Gastroesophageal sphincter (tissue), 4 donors: ENCODE measurements around the gene UHMK1. TPM values are rescaled to one million over a fixed set of nuclear protein-coding genes. Genes with fewer than 3 reads are reported as not detected.
"Not testable (repeated sequence)": the region's sequence is repeated elsewhere in the genome, so short reads cannot be mapped to it uniquely, and the experiment has no call there.

ENCODE experiments used
- ATAC-seq: fragments of 150-250 bp; one replicate; pipeline ENCODE4 v1.9.1; 2016; ENCODE audit warnings: mild to moderate bottlenecking, moderate library complexity
- H3K27ac ChIP-seq, 4 donors: fragments of 200-600 bp; sonication (generic) in 3 of 4; 1 replicate in 3 of 4; 2 replicates in 1 of 4; pipeline ENCODE4 v1.5.1; 2016 to 2019
- H3K27me3 ChIP-seq: fragments of 200-600 bp; sonication (generic); one replicate; pipeline ENCODE4 v1.5.1; 2019
- H3K36me3 ChIP-seq, 2 donors: fragments of 200-600 bp; sonication (generic); one replicate each; pipeline ENCODE4 v1.5.1; 2019; ENCODE audit warnings: control low read depth in 1 of 2
- H3K4me1 ChIP-seq, 3 donors: fragments of 200-600 bp; sonication (generic); 1 replicate in 2 of 3; 2 replicates in 1 of 3; pipeline ENCODE4 v1.5.1; 2016 to 2019; ENCODE audit warnings: control low read depth in 2 of 3
- H3K4me3 ChIP-seq, 2 donors: fragments of 200-600 bp; sonication (generic); one replicate each; pipeline ENCODE4 v1.5.1; 2019; ENCODE audit warnings: mild to moderate bottlenecking in 1 of 2, moderate library complexity in 1 of 2
- H3K9me3 ChIP-seq, 3 donors: fragments of 200-600 bp; sonication (generic); one replicate each; pipeline ENCODE4 v1.5.1; 2017 to 2019; ENCODE audit warnings: control low read depth in 2 of 3
- CTCF ChIP-seq, 4 experiments: fragments of 200-600 bp in 2 of 4; fragments of 450-650 bp in 2 of 4; sonication (generic) in 1 of 4; IDR thresholded peaks; one replicate each; pipeline ENCODE4 v1.5.1; 2017 to 2019; ENCODE audit warnings: antibody characterized with exemption in 4 of 4, mild to moderate bottlenecking in 2 of 4, moderate library complexity in 2 of 4
- EP300 ChIP-seq: sonication (generic); formaldehyde crosslinking; IDR thresholded peaks from one replicate; pipeline ENCODE4 v1.6.1; 2017; ENCODE audit warnings: antibody characterized with exemption, mild to moderate bottlenecking
- POLR2A ChIP-seq, 2 donors: fragments of 450-650 bp; IDR thresholded peaks; one replicate each; pipeline ENCODE4 v1.6.1; 2017; ENCODE audit warnings: antibody characterized with exemption in 2 of 2, mild to moderate bottlenecking in 2 of 2, moderate library complexity in 1 of 2
- POLR2AphosphoS5 ChIP-seq: sonication (generic); formaldehyde crosslinking; IDR thresholded peaks from one replicate; pipeline ENCODE4 v1.6.1; 2017; ENCODE audit warnings: antibody characterized with exemption
- WGBS, 2 donors: methylation state at CpG; one replicate each; pipeline ENCODE4 v1.1.5; 2018; ENCODE audit warnings: low coverage in 1 of 2; 5-methylcytosine and 5-hydroxymethylcytosine counted together
- total RNA-seq, 4 donors: library from RNA; depleted of rRNA; stranded (reverse); fragments of >200 nt; gene quantifications; one replicate each; pipeline ENCODE4 v1.1.0, GENCODE V29; 2016

The UHMK1 gene
- 10 to 100 TPM; 27.6 to 41.1 (median 32.3) TPM for total RNA-seq

GRCh38 chr1:162497723-162498495 lies at the start of gene UHMK1:
TSS of gene UHMK1 (plus strand) at chr1:162497818. CDS start at chr1:162498001, 183 bp downstream.
- 0 to 1% methylated on average over 4 to 15 of the region's 61 CpGs for WGBS, 2 donors
- Histone ChIP-seq H3K4me3 (peak within 1 kb of the TSS; percentile 75), H3K27ac (peak within 1 kb of the TSS; percentile 77 to 96 (median 90)), H3K9me3 (no peaks in the 10 kb centered on the region), H3K36me3 (peaks cover 0 to 31% of the 10 kb centered on the region in 2 donors), H3K27me3 (no peaks in the 10 kb centered on the region), H3K4me1 (peaks cover 0 to 50% (median 12%) of the 10 kb centered on the region in 3 donors)
- peak; percentile 97 for ATAC-seq
- TF ChIP-seq POLR2A (IDR thresholded peaks at IDR 0.05) (peak; percentile 60 to 65), CTCF (IDR thresholded peaks at IDR 0.05) (no peak), EP300 (no peak), POLR2AphosphoS5 (peak; percentile 74)

GRCh38 chr1:162454361-162454760 lies 43.3 kb upstream of the UHMK1 start:
- not testable (repeated sequence) for H3K27me3 ChIP-seq, H3K4me3 ChIP-seq, ATAC-seq, H3K4me1 ChIP-seq, H3K27ac ChIP-seq, H3K36me3 ChIP-seq, H3K9me3 ChIP-seq
- WGBS, 2 donors: 80 to 100% methylated on average over 1 of the region's 3 CpGs

- no peaks in the 10 kb centered on the region for H3K9me3 ChIP-seq
- H3K27ac ChIP-seq: no peak overlapping the region
- no peaks in the 10 kb centered on the region for H3K4me1 ChIP-seq
- H3K36me3 ChIP-seq: no peaks in the 10 kb centered on the region
- TF ChIP-seq POLR2AphosphoS5 (no peak), CTCF (IDR thresholded peaks at IDR 0.05) (no peak), EP300 (no peak), POLR2A (IDR thresholded peaks at IDR 0.05) (no peak)
- ATAC-seq: no peak
- 74 to 82% methylated on average over 4 of the region's 4 CpGs for WGBS, 2 donors
- no peaks in the 10 kb centered on the region for H3K27me3 ChIP-seq
- no peak overlapping the region for H3K4me3 ChIP-seq
Observed at GRCh38 chr1:162456323-162456722, 41.3 kb upstream of the UHMK1 start.

- no peaks in the 10 kb centered on the region for H3K36me3 ChIP-seq
- no peak overlapping the region for H3K4me3 ChIP-seq
- H3K4me1 ChIP-seq: no peaks in the 10 kb centered on the region
- no peaks in the 10 kb centered on the region for H3K27me3 ChIP-seq
- H3K27ac ChIP-seq: no peak overlapping the region
- 89% methylated on average over 5 of the region's 5 CpGs; no CpG with 5 or more reads in 1 of the 2 donors for WGBS, 2 donors
- TF ChIP-seq POLR2AphosphoS5 (no peak), POLR2A (IDR thresholded peaks at IDR 0.05) (no peak), EP300 (no peak), CTCF (IDR thresholded peaks at IDR 0.05) (no peak)
- H3K9me3 ChIP-seq: no peaks in the 10 kb centered on the region
- no peak for ATAC-seq
Observed at GRCh38 chr1:162458236-162458635, 39.4 kb upstream of the UHMK1 start.

- H3K27me3 ChIP-seq, H3K36me3 ChIP-seq, H3K9me3 ChIP-seq, H3K4me1 ChIP-seq, H3K4me3 ChIP-seq, H3K27ac ChIP-seq, ATAC-seq: not testable (repeated sequence)
- 96 to 100% methylated on average over 1 to 2 of the region's 2 CpGs for WGBS, 2 donors
Observed at GRCh38 chr1:162462425-162462824, 35.2 kb upstream of the UHMK1 start.

GRCh38 chr1:162463021-162463420 lies 34.6 kb upstream of the UHMK1 start:
- Histone ChIP-seq H3K4me3 (no peak overlapping the region), H3K36me3 (no peaks in the 10 kb centered on the region), H3K27ac (no peak overlapping the region), H3K4me1 (no peaks in the 10 kb centered on the region), H3K27me3 (no peaks in the 10 kb centered on the region), H3K9me3 (no peaks in the 10 kb centered on the region)
- whole genome bisulfite sequencing, 2 donors: 50 to 56% methylated on average over 1 of the region's 1 CpG
- no peak for ATAC-seq
- TF ChIP-seq POLR2A (IDR thresholded peaks at IDR 0.05) (no peak), EP300 (no peak), POLR2AphosphoS5 (no peak), CTCF (IDR thresholded peaks at IDR 0.05) (no peak)
